K562 (cell line): ENCODE results near the gene TOM1. TPM values are rescaled to one million over a fixed set of nuclear protein-coding genes. Genes with fewer than 3 reads are reported as not detected.

Experiments
- ATAC-seq: fragments of 200-7000 bp; cut with Tn5 transposase; 3 replicates; pipeline ENCODE4 v1.9.1; 2020; ENCODE audit warnings: moderate library complexity
- BruUV-seq: library from RNA; stranded (reverse); fragments of 400-500 nt; replicated peaks from 2 replicates; lab custom pipeline; 2021; lab: Mats Ljungman, UMichigan
- CTCF ChIA-PET: fragments of 300-600 bp; formaldehyde crosslinking; extraction: SDS; loops from one replicate; lab custom pipeline; 2021; ENCODE audit warnings: low intra/inter-chr PET ratio; lab: Yijun Ruan, JAX
- POLR2A ChIA-PET: fragments of 300-600, 350-650 bp; sonication (Branson Sonifier 250); formaldehyde crosslinking; extraction: SDS; loops from one replicate; lab custom pipeline; 2021; ENCODE audit warnings: antibody characterized with exemption, inconsistent platforms; lab: Yijun Ruan, JAX
- DNase-seq, 4 experiments: peaks; one replicate each; pipeline versions ENCODE4 v3.0.0 to v3.0.0-alpha.2; 2011 to 2018; ENCODE audit warnings: low spot score in 3 of 4, mixed read lengths in 3 of 4; ENCODE audit errors: extremely low read depth in 1 of 4
- FAIRE-seq: peaks from 2 replicates; lab custom pipeline; 2011; peaks lifted over from hg19 to GRCh38; lab: Jason Lieb, UNC
- H2AFZ ChIP-seq: 2 replicates; pipeline ENCODE4 v1.6.0; 2011; ENCODE audit warnings: low read depth, low read length, control low read depth, inconsistent platforms
- H3K27ac ChIP-seq: fragments of 200-600 bp; 3 replicates; pipeline ENCODE4 v1.8.0; 2011; ENCODE audit warnings: low read depth, mild to moderate bottlenecking, control low read depth, inconsistent platforms, low read length, moderate library complexity, mixed read lengths; ENCODE audit errors: extremely low read depth
- H3K27me3 ChIP-seq, 2 experiments: fragments of 300-600 bp in 1 of 2; 2 replicates in 1 of 2; 3 replicates in 1 of 2; pipeline versions ENCODE4 v1.6.0 to v1.8.0; 2011; ENCODE audit warnings: inconsistent platforms in 2 of 2, low read length in 2 of 2, mild to moderate bottlenecking in 1 of 2, mixed read lengths in 1 of 2, moderate library complexity in 1 of 2; ENCODE audit not compliant: control insufficient read depth in 2 of 2, insufficient read depth in 2 of 2
- H3K36me3 ChIP-seq: fragments of 300-600 bp; 3 replicates; pipeline ENCODE4 v1.8.0; 2011; ENCODE audit warnings: mild to moderate bottlenecking, low read length, inconsistent platforms; ENCODE audit not compliant: control insufficient read depth, insufficient read depth
- H3K4me1 ChIP-seq, 2 experiments: fragments of 200-600 bp in 1 of 2; replicated peaks in 1 of 2; 2 replicates in 1 of 2; 3 replicates in 1 of 2; pipeline versions ENCODE4 v1.5.1 to v1.8.0; 2011; ENCODE audit warnings: inconsistent platforms in 2 of 2, low read length in 2 of 2, mild to moderate bottlenecking in 1 of 2, mixed read lengths in 1 of 2, moderate library complexity in 1 of 2; ENCODE audit not compliant: control insufficient read depth in 2 of 2, insufficient read depth in 2 of 2
- H3K4me2 ChIP-seq: 2 replicates; pipeline ENCODE4 v1.6.1; 2011; ENCODE audit warnings: low read length, control low read depth, inconsistent platforms, mixed read lengths; ENCODE audit not compliant: insufficient read depth
- H3K4me3 ChIP-seq: fragments of 200-600 bp; sonication (generic), shearing (Covaris generic); 2 replicates; pipeline ENCODE4 v1.5.1; 2016; ENCODE audit warnings: control low read depth, inconsistent platforms
- H3K79me2 ChIP-seq: fragments of 200-600 bp; 3 replicates; pipeline ENCODE4 v1.8.0; 2011; ENCODE audit warnings: low read length, inconsistent platforms; ENCODE audit not compliant: control insufficient read depth, insufficient read depth
- H3K9ac ChIP-seq, 2 experiments: 2 replicates each; pipeline versions ENCODE4 v1.6.0 to v1.6.1; 2011; ENCODE audit warnings: low read depth in 2 of 2, low read length in 2 of 2, control low read depth in 1 of 2, inconsistent platforms in 1 of 2, mild to moderate bottlenecking in 1 of 2, mixed read lengths in 1 of 2; ENCODE audit not compliant: insufficient read depth in 1 of 2
- H3K9me1 ChIP-seq: one replicate; pipeline ENCODE4 v1.6.0; 2011; ENCODE audit warnings: inconsistent platforms, mild to moderate bottlenecking, low read length, moderate library complexity; ENCODE audit not compliant: control insufficient read depth, insufficient read depth
- H3K9me3 ChIP-seq: replicated peaks from 2 replicates; pipeline ENCODE4 v1.5.1; 2011; ENCODE audit warnings: low read depth, low read length, inconsistent platforms; ENCODE audit not compliant: control insufficient read depth, insufficient read depth
- H4K20me1 ChIP-seq: replicated peaks from 2 replicates; pipeline ENCODE4 v1.6.1; 2011; ENCODE audit warnings: low read length, inconsistent platforms, mixed read lengths; ENCODE audit not compliant: control insufficient read depth, insufficient read depth
- ADNP ChIP-seq: fragments of 200-800 bp; sonication (Bioruptor generic); IDR thresholded peaks from 2 replicates; pipeline ENCODE4 v1.6.1; 2016; ENCODE audit warnings: missing genetic modification characterization, missing compliant biosample characterization
- ATF3 ChIP-seq, 2 experiments: fragments of 450-650 bp in 1 of 2; sonication (generic) in 1 of 2; formaldehyde crosslinking in 1 of 2; IDR thresholded peaks in 1 of 2; conservative IDR thresholded peaks in 1 of 2; 2 replicates each; pipeline versions ENCODE4 v1.6.1 to v1.8.1; 2016 to 2023; ENCODE audit warnings: mild to moderate bottlenecking in 2 of 2, moderate library complexity in 2 of 2, inconsistent platforms in 1 of 2, missing genetic modification reagents in 1 of 2
- BRD9 ChIP-seq: fragments of 450-650 bp; IDR thresholded peaks from 2 replicates; pipeline ENCODE4 v1.6.1; 2018; ENCODE audit warnings: low read depth; ENCODE audit not compliant: partially characterized antibody
- ESRRA ChIP-seq: fragments of 450-650 bp; IDR thresholded peaks from 2 replicates; pipeline ENCODE4 v1.6.1; 2014; ENCODE audit warnings: low read depth, mild to moderate bottlenecking, moderate library complexity, borderline replicate concordance
- FIP1L1 ChIP-seq: fragments of 200-400 bp; formaldehyde crosslinking; IDR thresholded peaks from 2 replicates; pipeline ENCODE4 v1.6.1; 2018; ENCODE audit warnings: mild to moderate bottlenecking, low read depth, low read length; ENCODE audit not compliant: poor library complexity, severe bottlenecking
- KDM2B ChIP-seq: fragments of 250-450 bp; sonication (Bioruptor Pico); IDR thresholded peaks from 2 replicates; pipeline ENCODE4 v1.8.0; 2021; ENCODE audit warnings: mild to moderate bottlenecking, moderate library complexity
- LCOR ChIP-seq: sonication (generic); formaldehyde crosslinking; IDR thresholded peaks from 2 replicates; pipeline ENCODE4 v1.8.0; 2022; ENCODE audit warnings: mild to moderate bottlenecking, missing genetic modification reagents
- NFIC ChIP-seq: fragments of 450-650 bp; IDR thresholded peaks from 2 replicates; pipeline ENCODE4 v1.6.1; 2017; ENCODE audit warnings: mild to moderate bottlenecking, inconsistent platforms
- PHF8 ChIP-seq: fragments of 200-600 bp; sonication (generic); IDR thresholded peaks from 2 replicates; pipeline ENCODE4 v1.6.1; 2012; ENCODE audit warnings: mixed run types, mild to moderate bottlenecking, inconsistent platforms, low read length, moderate library complexity, borderline replicate concordance
- RCOR1 ChIP-seq, 2 experiments: IDR thresholded peaks; 2 replicates each; pipeline ENCODE4 v1.6.1; 2012; ENCODE audit warnings: low read depth in 2 of 2, low read length in 2 of 2, borderline replicate concordance in 1 of 2, improper control_type of control experiment in 1 of 2
- ZNF175 ChIP-seq: fragments of 200-800 bp; sonication (Bioruptor generic); IDR thresholded peaks from 2 replicates; pipeline ENCODE4 v1.6.1; 2016; ENCODE audit warnings: low read depth, mild to moderate bottlenecking, missing genetic modification characterization, missing compliant biosample characterization
- WGBS: fragments of 100-300 bp; shearing (Covaris generic); methylation state at CpG from one replicate; pipeline ENCODE4 v1.1.6; 2016; ENCODE audit warnings: low coverage, mixed read lengths; ENCODE audit not compliant: insufficient coverage; ENCODE audit errors: missing lambda C conversion rate; 5-methylcytosine and 5-hydroxymethylcytosine counted together
- in situ Hi-C: fragments of 300-500 bp; cut with MboI; formaldehyde crosslinking; loops from 4 replicates; pipeline ENCODE4 v1.15.0; 2018; ENCODE audit warnings: inconsistent platforms, mixed read lengths
- intact Hi-C: fragments of 100-400 bp; cut with micrococcal nuclease; formaldehyde crosslinking; loops from 2 replicates; pipeline ENCODE4 v1.14.2; 2022
- polyA plus RNA-seq, 8 experiments: library from polyadenylated mRNA; depleted of rRNA in 4 of 8; stranded (reverse) in 5 of 8; unstranded in 3 of 8; fragments of >200 nt; fragmentation: Nextera tagmentation in 2 of 8; fragmentation: Illumina TruSeq in 1 of 8; extraction: Ambion mirVana in 2 of 8; extraction: Trizol in 1 of 8; gene quantifications; 2 replicates each; pipeline versions ENCODE4 v1.2.1 to v1.2.3, GENCODE V29; 2011 to 2014; ENCODE audit warnings: inconsistent platforms in 1 of 8, missing spikeins in 1 of 8
- total RNA-seq, 7 experiments: library from RNA; depleted of rRNA in 6 of 7; stranded (reverse); fragments of >200 nt in 6 of 7; fragmentation: Illumina TruSeq in 2 of 7; extraction: Trizol in 2 of 7; gene quantifications; 2 replicates each; pipeline versions ENCODE4 v1.2.1 to v1.2.3, GENCODE V29; 2011 to 2021; ENCODE audit warnings: low replicate concordance in 1 of 7
- TF ChIP-seq, protein P1 (sequence below), 3 experiments: fragments of 200-800 bp in 1 of 3; fragments of 250-450 bp in 1 of 3; fragments of 450-650 bp in 1 of 3; sonication (Bioruptor Pico) in 1 of 3; sonication (Bioruptor generic) in 1 of 3; formaldehyde crosslinking in 1 of 3; IDR thresholded peaks; 2 replicates each; pipeline versions ENCODE4 v1.6.1 to v1.8.0; 2016 to 2022; ENCODE audit warnings: mild to moderate bottlenecking in 2 of 3, missing genetic modification characterization in 2 of 3, missing compliant biosample characterization in 1 of 3, moderate library complexity in 1 of 3
- TF ChIP-seq, protein P2 (sequence below): fragments of 450-650 bp; formaldehyde crosslinking; IDR thresholded peaks from 2 replicates; pipeline ENCODE4 v1.4.0; 2022; ENCODE audit warnings: mild to moderate bottlenecking, moderate library complexity

Gene TOM1
- total and polyA plus RNA-seq, 9 of the 15 experiments (the other 6 are each of a cell fraction or from before 2014, with no cell fraction given) = 0.64 to 20.6 (median 12.0) TPM

DNA sequence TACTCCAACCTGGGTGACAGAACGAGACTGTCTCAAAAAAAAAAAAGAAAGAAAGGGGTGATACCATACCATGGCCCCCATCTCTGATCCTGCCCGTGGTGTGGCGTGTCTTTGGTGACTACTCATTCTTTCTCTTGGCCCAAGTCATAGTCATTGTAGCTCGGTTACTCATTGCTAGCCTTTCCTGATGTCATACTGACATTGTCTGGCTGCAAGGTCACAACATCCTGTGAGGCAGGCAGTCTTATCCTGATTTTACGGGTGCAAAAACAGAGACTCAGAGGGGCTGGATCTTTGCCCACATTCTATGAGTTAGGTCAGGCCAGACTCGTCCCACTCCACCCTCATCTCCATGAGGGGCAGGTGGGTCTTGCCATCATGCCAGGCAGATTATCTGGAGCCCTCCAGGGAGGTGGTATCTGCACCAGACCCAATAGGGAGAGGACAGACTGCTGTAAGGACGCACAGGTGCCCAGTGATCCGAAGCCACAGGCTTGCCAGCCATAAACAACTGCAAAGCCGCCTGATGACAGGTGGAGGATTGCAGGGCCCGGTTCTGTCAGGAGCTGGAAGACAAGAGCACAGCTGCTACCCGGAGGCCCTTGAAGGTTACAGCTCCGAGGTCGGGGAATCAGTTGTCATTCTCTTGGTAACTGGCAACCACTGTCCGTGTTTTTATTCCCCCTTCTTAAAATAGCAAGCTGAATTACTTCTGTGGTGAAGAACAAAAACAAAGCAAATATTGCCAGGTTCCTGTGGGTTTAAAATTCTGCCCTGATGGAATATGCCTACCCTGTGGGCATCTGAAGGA is 13.8 kb downstream of the TOM1 start:
- Histone ChIP-seq H3K4me3 (no peak overlapping the region), H3K4me2 (no peak overlapping the region), H3K9me3 (no peaks in the 10 kb centered on the region), H2AFZ (no peak overlapping the region), H4K20me1 (no peaks in the 10 kb centered on the region; the same call in none of the 2 replicates), H3K79me2 (no peaks in the 10 kb centered on the region), H3K9me1 (no peaks in the 10 kb centered on the region), H3K9ac (no peak overlapping the region), H3K27me3 (no peaks in the 10 kb centered on the region), H3K4me1 (peaks cover 0 to 8% of the 10 kb centered on the region in 2 experiments; a peak in 3 of 5 replicates), H3K36me3 (peaks cover 3% of the 10 kb centered on the region; the same call in 2 of the 3 replicates), H3K27ac (no peak overlapping the region)
- FAIRE-seq (no peak), ATAC-seq (peak; percentile 61), DNase-seq (peak in 1 of 4 experiments; percentile 31)
- ChIA-PET POLR2A (no interaction called here), CTCF (no interaction called here)
- BruUV-seq = no TSS peak
- in situ Hi-C loops (no loop called here), intact Hi-C loops (no loop called here)
- 47% methylated on average over 10 of the region's 14 CpGs for WGBS
- TF ChIP-seq ATF3 (IDR thresholded peaks at IDR 0.05) (peak; percentile 69), ATF3 (CRISPR knock-in tag; conservative IDR thresholded peaks at IDR 0.05) (no peak), LCOR (CRISPR knock-in tag) (no peak), ESRRA (peak; percentile 50; the same call in 1 of the 2 replicates), ADNP (no peak), KDM2B (no peak), FIP1L1 (no peak), ZNF175 (CRISPR knock-in tag) (0 out of 2 replicates have a peak, but pooled peaks have one; percentile 52), NFIC (peak; percentile 37; the same call in 1 of the 2 replicates), PHF8 (no peak), RCOR1 (IDR thresholded peaks at IDR 0.05; ENCODE audit: borderline replicate concordance in 1 of 2, low read depth in 2 of 2, low read length in 2 of 2) (no peak), BRD9 (no peak)
- TF ChIP-seq, protein P1, sequence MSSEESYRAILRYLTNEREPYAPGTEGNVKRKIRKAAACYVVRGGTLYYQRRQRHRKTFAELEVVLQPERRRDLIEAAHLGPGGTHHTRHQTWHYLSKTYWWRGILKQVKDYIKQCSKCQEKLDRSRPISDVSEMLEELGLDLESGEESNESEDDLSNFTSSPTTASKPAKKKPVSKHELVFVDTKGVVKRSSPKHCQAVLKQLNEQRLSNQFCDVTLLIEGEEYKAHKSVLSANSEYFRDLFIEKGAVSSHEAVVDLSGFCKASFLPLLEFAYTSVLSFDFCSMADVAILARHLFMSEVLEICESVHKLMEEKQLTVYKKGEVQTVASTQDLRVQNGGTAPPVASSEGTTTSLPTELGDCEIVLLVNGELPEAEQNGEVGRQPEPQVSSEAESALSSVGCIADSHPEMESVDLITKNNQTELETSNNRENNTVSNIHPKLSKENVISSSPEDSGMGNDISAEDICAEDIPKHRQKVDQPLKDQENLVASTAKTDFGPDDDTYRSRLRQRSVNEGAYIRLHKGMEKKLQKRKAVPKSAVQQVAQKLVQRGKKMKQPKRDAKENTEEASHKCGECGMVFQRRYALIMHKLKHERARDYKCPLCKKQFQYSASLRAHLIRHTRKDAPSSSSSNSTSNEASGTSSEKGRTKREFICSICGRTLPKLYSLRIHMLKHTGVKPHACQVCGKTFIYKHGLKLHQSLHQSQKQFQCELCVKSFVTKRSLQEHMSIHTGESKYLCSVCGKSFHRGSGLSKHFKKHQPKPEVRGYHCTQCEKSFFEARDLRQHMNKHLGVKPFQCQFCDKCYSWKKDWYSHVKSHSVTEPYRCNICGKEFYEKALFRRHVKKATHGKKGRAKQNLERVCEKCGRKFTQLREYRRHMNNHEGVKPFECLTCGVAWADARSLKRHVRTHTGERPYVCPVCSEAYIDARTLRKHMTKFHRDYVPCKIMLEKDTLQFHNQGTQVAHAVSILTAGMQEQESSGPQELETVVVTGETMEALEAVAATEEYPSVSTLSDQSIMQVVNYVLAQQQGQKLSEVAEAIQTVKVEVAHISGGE (CRISPR knock-in tag; IDR thresholded peaks at IDR 0.05) = no peak
- TF ChIP-seq, protein P2, sequence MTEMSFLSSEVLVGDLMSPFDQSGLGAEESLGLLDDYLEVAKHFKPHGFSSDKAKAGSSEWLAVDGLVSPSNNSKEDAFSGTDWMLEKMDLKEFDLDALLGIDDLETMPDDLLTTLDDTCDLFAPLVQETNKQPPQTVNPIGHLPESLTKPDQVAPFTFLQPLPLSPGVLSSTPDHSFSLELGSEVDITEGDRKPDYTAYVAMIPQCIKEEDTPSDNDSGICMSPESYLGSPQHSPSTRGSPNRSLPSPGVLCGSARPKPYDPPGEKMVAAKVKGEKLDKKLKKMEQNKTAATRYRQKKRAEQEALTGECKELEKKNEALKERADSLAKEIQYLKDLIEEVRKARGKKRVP (CRISPR knock-in tag) = no peak
